Measurements from ENCODE around the gene KCNMA1.
A peak's percentile ranks its signal among the peaks of the same experiment; 100 is the strongest.
"Not testable (repeated sequence)": the region's sequence is repeated elsewhere in the genome, so short reads cannot be mapped to it uniquely, and the experiment has no call there.

KCNMA1 gene

GRCh38 chr10:77416311-77417135 is 221.1 kb downstream of the KCNMA1 start:
- DNase-seq (ENCODE audit: low spot score) = peak; percentile 92

- no peak for DNase-seq (ENCODE audit: low spot score)
These were observed 222.2 kb downstream of the KCNMA1 start for GRCh38 chr10:77415313-77415960.

GRCh38 chr10:77413231-77413630 is 224.4 kb downstream of the KCNMA1 start:
- no peak for DNase-seq (ENCODE audit: low spot score)

GRCh38 chr10:77412573-77413133 is 225.0 kb downstream of the KCNMA1 start:
- not testable (repeated sequence) for DNase-seq (ENCODE audit: low spot score)

GRCh38 chr10:77411805-77412204 is 225.8 kb downstream of the KCNMA1 start:
- no peak for DNase-seq (ENCODE audit: low spot score)

- no peak for DNase-seq (ENCODE audit: low spot score)
These were observed 227.1 kb downstream of the KCNMA1 start for GRCh38 chr10:77410523-77410922.

- no peak for DNase-seq (ENCODE audit: low spot score)
These were observed 227.7 kb downstream of the KCNMA1 start for GRCh38 chr10:77409697-77410471.

- no peak for DNase-seq (ENCODE audit: low spot score)
These were observed 229.3 kb downstream of the KCNMA1 start for GRCh38 chr10:77408259-77408658.

GRCh38 chr10:77406764-77407430 is 230.7 kb downstream of the KCNMA1 start:
- DNase-seq (ENCODE audit: low spot score) = no peak

- DNase-seq (ENCODE audit: low spot score) = peak; percentile 82
These were observed 231.8 kb downstream of the KCNMA1 start for GRCh38 chr10:77405771-77406241.

- DNase-seq (ENCODE audit: low spot score) = no peak
These were observed 232.8 kb downstream of the KCNMA1 start for GRCh38 chr10:77404810-77405209.

GRCh38 chr10:77403761-77404160 is 233.8 kb downstream of the KCNMA1 start:
- no peak for DNase-seq (ENCODE audit: low spot score)

- no peak for DNase-seq (ENCODE audit: low spot score)
These were observed 235.9 kb downstream of the KCNMA1 start for GRCh38 chr10:77401683-77402082.

GRCh38 chr10:77400033-77400432 is 237.6 kb downstream of the KCNMA1 start:
- no peak for DNase-seq (ENCODE audit: low spot score)

GRCh38 chr10:77398986-77399755 is 238.4 kb downstream of the KCNMA1 start:
- DNase-seq (ENCODE audit: low spot score) = no peak

- no peak for DNase-seq (ENCODE audit: low spot score)
These were observed 239.1 kb downstream of the KCNMA1 start for GRCh38 chr10:77398558-77398957.

GRCh38 chr10:77397103-77397502 is 240.5 kb downstream of the KCNMA1 start:
- no peak for DNase-seq (ENCODE audit: low spot score)

GRCh38 chr10:77396290-77396689 is 241.3 kb downstream of the KCNMA1 start:
- no peak for DNase-seq (ENCODE audit: low spot score)

- DNase-seq (ENCODE audit: low spot score) = no peak
These were observed 243.6 kb downstream of the KCNMA1 start for GRCh38 chr10:77393821-77394501.

- no peak for DNase-seq (ENCODE audit: low spot score)
These were observed 244.2 kb downstream of the KCNMA1 start for GRCh38 chr10:77393411-77393810.
